Measurements from ENCODE around the gene TMEM95. TPM values are rescaled to one million over a fixed set of nuclear protein-coding genes. Genes with fewer than 3 reads are reported as not detected.

Gene TMEM95
- total RNA-seq, 2 donors from 2014 or later = not detected

DNA sequence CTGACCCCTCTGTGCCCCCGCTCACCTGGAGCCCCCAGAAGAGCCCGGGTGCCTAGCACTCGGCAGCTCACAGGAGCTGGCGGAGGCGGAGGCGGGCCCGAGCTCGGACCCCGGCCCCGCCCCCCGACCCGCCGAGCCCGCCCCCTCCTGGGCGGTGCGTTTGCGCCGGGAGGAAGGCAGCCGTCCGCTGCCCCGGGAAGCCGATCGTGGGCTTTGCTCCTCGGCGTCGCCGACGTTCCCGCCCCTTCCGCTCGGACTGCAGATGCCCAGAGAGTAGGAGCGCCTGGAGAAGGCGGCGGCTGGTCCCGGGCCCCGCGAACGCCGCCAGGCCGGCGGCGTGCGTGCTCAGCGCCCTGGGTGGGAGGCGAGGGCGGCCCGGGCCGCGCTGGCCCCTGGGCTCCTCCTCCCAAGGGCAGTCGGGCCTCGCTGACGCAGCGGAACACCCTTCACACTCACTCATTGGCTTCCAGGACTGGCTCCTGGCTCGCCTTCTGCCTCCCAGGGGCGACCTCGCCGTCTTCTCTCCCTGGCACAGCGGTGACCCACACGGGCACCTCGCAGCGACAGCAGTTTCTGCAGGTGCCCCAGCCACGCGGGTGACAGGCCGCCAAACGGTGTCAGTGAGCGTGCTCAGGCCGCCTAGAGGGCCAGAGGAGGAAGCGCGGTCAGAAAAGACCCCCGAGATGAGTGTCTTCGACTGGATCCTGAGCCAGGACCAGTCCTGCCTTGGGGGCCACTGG is 39.7 kb downstream of the TMEM95 start, which contains the start of gene PLSCR3:
Gene PLSCR3, minus strand, starts transcription at position 74 of the 740 bp plus-strand sequence. CDS start 415 bp downstream, outside the sequence.
- Histone ChIP-seq H3K27ac (peak within 1 kb of the TSS; percentile 74 to 87), H3K36me3 (peaks cover 0 to 8% of the 10 kb centered on the region in 2 donors), H3K9me3 (no peaks in the 10 kb centered on the region), H3K27me3 (replicated peaks; ENCODE audit: insufficient read depth) (no peaks in the 10 kb centered on the region), H3K4me3 (peak within 1 kb of the TSS; percentile 48 to 62), H3K4me1 (replicated peaks) (no peaks in the 10 kb centered on the region)
- intact Hi-C loops (cut with DNase I) = loop anchor here (5.0 kb wide), 1 partner anchor 42 kb away; the partner anchor contains the start of gene KCTD11
- peak; percentile 80 for DNase-seq (ENCODE audit: low spot score)
- under 1% methylated on average over 59 of the region's 71 CpGs for WGBS
- TF ChIP-seq, protein P1, sequence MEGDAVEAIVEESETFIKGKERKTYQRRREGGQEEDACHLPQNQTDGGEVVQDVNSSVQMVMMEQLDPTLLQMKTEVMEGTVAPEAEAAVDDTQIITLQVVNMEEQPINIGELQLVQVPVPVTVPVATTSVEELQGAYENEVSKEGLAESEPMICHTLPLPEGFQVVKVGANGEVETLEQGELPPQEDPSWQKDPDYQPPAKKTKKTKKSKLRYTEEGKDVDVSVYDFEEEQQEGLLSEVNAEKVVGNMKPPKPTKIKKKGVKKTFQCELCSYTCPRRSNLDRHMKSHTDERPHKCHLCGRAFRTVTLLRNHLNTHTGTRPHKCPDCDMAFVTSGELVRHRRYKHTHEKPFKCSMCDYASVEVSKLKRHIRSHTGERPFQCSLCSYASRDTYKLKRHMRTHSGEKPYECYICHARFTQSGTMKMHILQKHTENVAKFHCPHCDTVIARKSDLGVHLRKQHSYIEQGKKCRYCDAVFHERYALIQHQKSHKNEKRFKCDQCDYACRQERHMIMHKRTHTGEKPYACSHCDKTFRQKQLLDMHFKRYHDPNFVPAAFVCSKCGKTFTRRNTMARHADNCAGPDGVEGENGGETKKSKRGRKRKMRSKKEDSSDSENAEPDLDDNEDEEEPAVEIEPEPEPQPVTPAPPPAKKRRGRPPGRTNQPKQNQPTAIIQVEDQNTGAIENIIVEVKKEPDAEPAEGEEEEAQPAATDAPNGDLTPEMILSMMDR (IDR thresholded peaks at IDR 0.05) = peak; percentile 15 to 50 (median 38)
- peak; percentile 71 for TF ChIP-seq POLR2AphosphoS5 (IDR thresholded peaks at IDR 0.05)
- peak; percentile 89 for TF ChIP-seq POLR2A (IDR thresholded peaks at IDR 0.05)

DNA sequence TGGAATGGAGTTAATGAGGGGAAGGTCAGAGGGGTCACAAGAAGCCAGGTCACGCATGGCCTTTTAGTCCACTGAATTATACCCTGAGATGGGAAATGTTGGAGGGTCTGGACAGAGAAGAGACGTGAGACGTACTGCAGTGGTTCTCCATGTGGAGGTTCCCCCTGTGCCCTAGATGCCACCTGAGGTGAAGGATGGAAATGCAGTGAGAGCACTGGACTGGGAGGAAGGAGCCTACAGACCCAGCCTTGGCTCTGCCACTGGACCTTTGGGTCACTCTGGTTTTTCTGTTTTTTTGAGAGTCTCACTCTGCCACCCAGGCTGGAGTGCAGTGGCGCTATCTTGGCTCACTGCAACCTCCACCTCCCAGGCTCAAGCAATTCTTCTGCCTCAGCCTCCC is 41.2 kb downstream of the TMEM95 start:
- no peaks in the 10 kb centered on the region for H3K9me3 ChIP-seq
- no peak for DNase-seq (ENCODE audit: low spot score)
- no peak overlapping the region for H3K27ac ChIP-seq
- H3K4me3 ChIP-seq = no peak overlapping the region
- intact Hi-C loops (cut with DNase I) = no loop called here
- no peaks in the 10 kb centered on the region for H3K27me3 ChIP-seq (replicated peaks; ENCODE audit: insufficient read depth)
- peaks cover 0 to 4% of the 10 kb centered on the region in 2 donors for H3K36me3 ChIP-seq
- TF ChIP-seq, protein P1 (IDR thresholded peaks at IDR 0.05) = no peak
- TF ChIP-seq POLR2A (IDR thresholded peaks at IDR 0.05) (no peak), POLR2AphosphoS5 (IDR thresholded peaks at IDR 0.05) (no peak)
- no peaks in the 10 kb centered on the region for H3K4me1 ChIP-seq (replicated peaks)
- 92% methylated on average over 4 of the region's 4 CpGs for WGBS

DNA sequence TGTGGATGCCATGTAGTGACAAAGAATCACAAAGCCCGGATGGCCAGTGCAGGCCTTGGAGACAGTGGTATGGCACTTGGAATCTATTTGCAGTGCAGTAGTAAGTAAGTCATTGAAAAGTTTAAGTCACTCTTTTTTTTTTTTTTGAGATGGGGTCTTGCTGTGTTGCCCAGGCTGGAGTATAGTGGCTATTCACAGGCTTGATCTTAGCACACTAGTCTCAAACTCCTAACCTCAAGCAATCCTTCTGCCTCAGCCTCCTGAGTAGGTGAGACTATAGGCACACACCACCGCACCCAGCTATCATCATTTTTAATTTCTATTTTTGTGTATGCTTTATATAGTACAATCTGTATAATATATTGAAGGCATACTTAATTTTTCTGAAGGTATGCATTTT is 43.7 kb downstream of the TMEM95 start:
- Histone ChIP-seq H3K4me1 (replicated peaks) (no peaks in the 10 kb centered on the region), H3K9me3 (no peaks in the 10 kb centered on the region), H3K4me3 (no peak overlapping the region), H3K27ac (no peak overlapping the region), H3K36me3 (no peaks in the 10 kb centered on the region), H3K27me3 (replicated peaks; ENCODE audit: insufficient read depth) (no peaks in the 10 kb centered on the region)
- no peak for TF ChIP-seq POLR2A (IDR thresholded peaks at IDR 0.05)
- no peak for TF ChIP-seq POLR2AphosphoS5 (IDR thresholded peaks at IDR 0.05)
- TF ChIP-seq, protein P1 (IDR thresholded peaks at IDR 0.05) = no peak
- WGBS = 82% methylated on average over 2 of the region's 2 CpGs
- DNase-seq (ENCODE audit: low spot score) = no peak
- intact Hi-C loops (cut with DNase I) = no loop called here

DNA sequence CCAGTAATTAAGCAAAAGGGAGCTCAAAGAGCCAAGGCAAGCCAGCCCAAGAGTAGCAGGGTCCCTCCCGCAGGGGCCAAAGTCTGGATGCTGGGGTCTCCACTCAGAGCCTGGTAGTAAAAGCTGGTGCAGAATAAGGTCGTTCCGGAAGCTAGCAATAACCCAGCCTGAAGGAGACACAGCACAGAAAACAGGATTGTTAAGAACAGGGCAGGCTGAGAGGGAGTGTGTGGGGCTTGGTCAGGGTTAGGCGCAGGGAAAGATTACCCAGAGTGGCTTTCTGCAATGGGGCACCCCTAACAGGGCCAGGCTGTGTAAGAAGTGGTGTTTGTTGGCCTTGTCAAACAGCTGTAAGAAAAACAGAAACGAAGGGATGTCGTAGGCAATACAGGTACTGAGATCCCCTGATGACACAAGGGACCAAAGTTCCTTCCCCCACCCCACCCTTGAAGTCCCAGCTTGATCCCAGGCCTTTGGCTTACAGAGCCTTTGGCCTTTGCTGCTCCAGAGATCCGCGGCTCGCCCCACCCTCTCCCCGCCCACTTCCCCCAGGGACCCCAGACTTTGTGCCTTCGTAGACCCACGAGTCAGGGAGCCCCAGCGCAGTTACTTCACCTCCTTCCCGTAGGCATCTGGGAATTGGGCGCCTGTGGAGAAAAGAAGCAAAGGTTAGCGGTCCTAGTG is 48.2 kb downstream of the TMEM95 start:
- intact Hi-C loops (cut with DNase I) = loop anchor here (5.0 kb wide), 1 partner anchor 74 kb away; the partner anchor contains the start of gene ZBTB4
- Histone ChIP-seq H3K36me3 (no peaks in the 10 kb centered on the region), H3K4me1 (replicated peaks) (no peaks in the 10 kb centered on the region), H3K27ac (peak overlapping the region; percentile 83 to 86), H3K4me3 (peak overlapping the region; percentile 70 to 80), H3K9me3 (no peaks in the 10 kb centered on the region), H3K27me3 (replicated peaks; ENCODE audit: insufficient read depth) (no peaks in the 10 kb centered on the region)
- no peak for TF ChIP-seq POLR2AphosphoS5 (IDR thresholded peaks at IDR 0.05)
- TF ChIP-seq, protein P1 (IDR thresholded peaks at IDR 0.05) = no peak
- TF ChIP-seq POLR2A (IDR thresholded peaks at IDR 0.05) = no peak
- no peak for DNase-seq (ENCODE audit: low spot score)
- WGBS = 8% methylated on average over 16 of the region's 16 CpGs
